Stomach (tissue), 9 donors: Measurements from ENCODE around the gene GPR179. TPM values are rescaled to one million over a fixed set of nuclear protein-coding genes. Genes with fewer than 3 reads are reported as not detected.

ENCODE experiments used
- DNase-seq, 2 donors: peaks; one replicate each; pipeline versions ENCODE4 v3.0.0 to v3.0.0-alpha.2; 2013 to 2019
- H3K27ac ChIP-seq, 5 donors: fragments of 200-600 bp in 4 of 5; sonication (generic) in 4 of 5; one replicate each; pipeline ENCODE4 v1.5.1; 2013 to 2019; ENCODE audit warnings: mild to moderate bottlenecking in 1 of 5, moderate library complexity in 1 of 5
- H3K27me3 ChIP-seq, 3 donors: fragments of 200-600 bp; sonication (generic); one replicate each; pipeline ENCODE4 v1.5.1; 2017 to 2019; ENCODE audit warnings: mixed run types in 1 of 3
- H3K36me3 ChIP-seq, 4 donors: fragments of 200-600 bp; sonication (generic); 1 replicate in 3 of 4; 2 replicates in 1 of 4; pipeline ENCODE4 v1.5.1; 2016 to 2019
- H3K4me1 ChIP-seq, 4 donors: fragments of 200-600 bp; sonication (generic); one replicate each; pipeline ENCODE4 v1.5.1; 2016 to 2019
- H3K4me3 ChIP-seq, 4 donors: fragments of 200-600 bp; sonication (generic) in 3 of 4; one replicate each; pipeline ENCODE4 v1.5.1; 2016 to 2019; ENCODE audit warnings: mild to moderate bottlenecking in 1 of 4
- H3K9me3 ChIP-seq, 4 donors: fragments of 200-600 bp; sonication (generic); one replicate each; pipeline ENCODE4 v1.5.1; 2016 to 2019
- EP300 ChIP-seq: sonication (generic); formaldehyde crosslinking; IDR thresholded peaks from one replicate; pipeline ENCODE4 v1.6.1; 2017; ENCODE audit warnings: antibody characterized with exemption
- POLR2A ChIP-seq, 4 donors: fragments of 450-650 bp; IDR thresholded peaks; one replicate each; pipeline ENCODE4 v1.6.1; 2016; ENCODE audit warnings: antibody characterized with exemption in 4 of 4, control low read depth in 2 of 4, mild to moderate bottlenecking in 1 of 4, moderate library complexity in 1 of 4
- POLR2AphosphoS5 ChIP-seq, 3 donors: sonication (generic); formaldehyde crosslinking; IDR thresholded peaks; one replicate each; pipeline ENCODE4 v1.6.1; 2016; ENCODE audit warnings: antibody characterized with exemption in 3 of 3
- WGBS, 5 donors: extraction: QIAGEN DNeasy Blood & Tissue Kit in 3 of 5; methylation state at CpG; one replicate each; pipeline versions ENCODE4 v1.1.5 to v1.1.7; 2013 to 2018; 5-methylcytosine and 5-hydroxymethylcytosine counted together
- intact Hi-C: fragments of 100-400 bp; cut with DNase I; formaldehyde crosslinking; loops from one replicate; pipeline ENCODE4 v1.15.1; 2023; ENCODE audit warnings: low total_unique reads
- polyA plus RNA-seq, 3 donors: library from polyadenylated mRNA; stranded (reverse); fragments of 200-250 nt; gene quantifications; one replicate each; pipeline ENCODE4 v1.2.3, GENCODE V29; 2013
- total RNA-seq, 5 donors: library from RNA; depleted of rRNA; stranded (reverse); fragments of >200 nt; gene quantifications; one replicate each; pipeline versions ENCODE4 v1.1.0 to v1.2.3, GENCODE V29; 2014 to 2016
- TF ChIP-seq, protein P1 (sequence below), 7 experiments: fragments of 450-650 bp in 4 of 7; fragments of 200-600 bp in 3 of 7; sonication (generic) in 3 of 7; IDR thresholded peaks; one replicate each; pipeline ENCODE4 v1.5.1; 2016 to 2019; ENCODE audit warnings: antibody characterized with exemption in 7 of 7, control low read depth in 2 of 7, mild to moderate bottlenecking in 1 of 7
- donor health status: healthy with polysubstance abuse.
- donor health status: Bipolar disorder and iron deficiency.
- donor health status: healthy.

GPR179 gene
- total and polyA plus RNA-seq, 8 donors, result 0.03 to 0.18 (median 0.06) TPM; not detected in 5

DNA sequence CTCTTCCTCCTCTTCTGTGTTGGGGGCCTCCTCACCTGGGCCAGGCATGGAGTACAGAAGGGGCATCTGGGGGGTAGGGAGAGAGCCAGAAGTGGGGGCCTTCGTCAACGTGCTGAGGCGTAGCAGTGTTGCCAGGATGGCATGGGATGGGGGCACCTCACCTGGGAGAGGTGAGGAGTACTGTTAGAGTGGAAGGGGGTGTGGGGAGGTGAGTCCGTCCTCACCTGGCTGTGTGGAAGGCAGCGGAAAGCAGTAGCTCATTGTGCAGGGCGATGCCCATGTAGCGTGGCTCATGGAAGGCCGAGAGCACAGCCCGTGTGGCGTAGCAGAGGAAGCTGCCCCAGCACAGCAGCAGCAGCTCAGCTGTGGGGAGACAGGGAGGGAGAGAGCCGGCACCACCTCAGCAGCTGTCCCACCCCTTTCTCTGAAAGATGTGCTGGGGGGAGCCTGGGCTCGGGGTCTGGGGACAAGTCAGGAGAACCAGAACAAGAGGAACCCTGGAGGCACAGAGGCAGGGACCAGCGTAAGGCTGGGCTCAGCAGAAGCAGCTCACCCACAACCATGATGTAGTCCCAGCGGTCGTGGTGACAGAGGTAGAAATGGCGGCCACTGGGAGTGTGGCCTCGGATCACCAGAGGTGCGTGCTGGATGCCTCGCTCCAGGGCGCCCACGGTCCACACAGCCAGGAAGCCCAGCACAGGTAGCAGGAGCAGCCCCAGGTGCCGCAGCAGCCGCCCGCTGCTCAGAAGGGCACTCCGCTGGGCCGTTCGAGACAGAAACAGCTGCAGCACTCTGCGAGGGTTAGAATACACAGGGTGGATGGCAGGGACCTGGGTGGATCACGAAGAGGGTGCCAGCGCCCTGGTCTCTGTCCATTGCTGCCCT is 9.0 kb downstream of the GPR179 start:
- Histone ChIP-seq H3K9me3 (no peaks in the 10 kb centered on the region), H3K36me3 (no peaks in the 10 kb centered on the region), H3K27ac (no peak overlapping the region), H3K27me3 (peaks cover 0 to 45% (median 0%) of the 10 kb centered on the region in 3 donors), H3K4me3 (no peak overlapping the region), H3K4me1 (peaks cover 0 to 7% (median 0%) of the 10 kb centered on the region in 4 donors)
- TF ChIP-seq POLR2A (IDR thresholded peaks at IDR 0.05), result no peak
- TF ChIP-seq POLR2AphosphoS5 (IDR thresholded peaks at IDR 0.05), result no peak
- no peak for TF ChIP-seq EP300
- TF ChIP-seq, protein P1, sequence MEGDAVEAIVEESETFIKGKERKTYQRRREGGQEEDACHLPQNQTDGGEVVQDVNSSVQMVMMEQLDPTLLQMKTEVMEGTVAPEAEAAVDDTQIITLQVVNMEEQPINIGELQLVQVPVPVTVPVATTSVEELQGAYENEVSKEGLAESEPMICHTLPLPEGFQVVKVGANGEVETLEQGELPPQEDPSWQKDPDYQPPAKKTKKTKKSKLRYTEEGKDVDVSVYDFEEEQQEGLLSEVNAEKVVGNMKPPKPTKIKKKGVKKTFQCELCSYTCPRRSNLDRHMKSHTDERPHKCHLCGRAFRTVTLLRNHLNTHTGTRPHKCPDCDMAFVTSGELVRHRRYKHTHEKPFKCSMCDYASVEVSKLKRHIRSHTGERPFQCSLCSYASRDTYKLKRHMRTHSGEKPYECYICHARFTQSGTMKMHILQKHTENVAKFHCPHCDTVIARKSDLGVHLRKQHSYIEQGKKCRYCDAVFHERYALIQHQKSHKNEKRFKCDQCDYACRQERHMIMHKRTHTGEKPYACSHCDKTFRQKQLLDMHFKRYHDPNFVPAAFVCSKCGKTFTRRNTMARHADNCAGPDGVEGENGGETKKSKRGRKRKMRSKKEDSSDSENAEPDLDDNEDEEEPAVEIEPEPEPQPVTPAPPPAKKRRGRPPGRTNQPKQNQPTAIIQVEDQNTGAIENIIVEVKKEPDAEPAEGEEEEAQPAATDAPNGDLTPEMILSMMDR (IDR thresholded peaks at IDR 0.05), result no peak
- intact Hi-C loops, result no loop called here
- WGBS, 5 donors, result 81 to 88% (median 87%) methylated on average over 23 to 30 of the region's 30 CpGs
- no peak for DNase-seq

DNA sequence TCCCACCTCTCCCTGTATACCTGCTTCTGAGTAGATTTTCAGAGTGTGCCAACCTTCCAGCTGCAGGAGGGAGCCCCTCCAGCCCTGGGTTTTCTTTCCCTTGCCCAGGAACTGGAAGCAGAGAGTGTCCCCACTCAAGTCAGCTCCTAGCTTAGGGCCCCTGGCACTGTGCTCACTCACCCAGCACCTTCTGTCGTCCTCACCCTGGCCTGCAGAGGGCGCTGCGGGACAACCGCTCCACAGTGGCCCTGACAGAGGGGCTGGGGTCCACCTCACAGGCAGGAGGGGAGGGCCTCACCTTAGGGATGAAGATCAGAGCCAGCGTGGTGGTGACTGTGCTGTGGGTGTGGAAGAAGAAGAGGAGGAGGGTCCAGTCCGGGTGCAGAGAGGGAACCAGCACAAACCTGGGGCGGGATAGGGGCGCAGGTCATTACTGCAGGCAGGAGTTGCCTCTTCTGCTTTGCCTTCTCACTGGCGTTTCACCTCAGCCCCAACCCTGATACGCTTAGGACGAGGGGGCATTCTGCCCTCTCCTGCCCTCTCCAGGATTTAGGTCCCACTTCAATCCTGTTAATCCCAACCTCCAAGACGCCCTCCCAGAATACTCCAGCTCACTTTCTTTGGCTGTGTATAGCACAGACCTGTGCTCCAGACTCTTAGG is 10.0 kb downstream of the GPR179 start:
- Histone ChIP-seq H3K27ac (no peak overlapping the region), H3K4me1 (peaks cover 0 to 7% (median 0%) of the 10 kb centered on the region in 4 donors), H3K9me3 (no peaks in the 10 kb centered on the region), H3K36me3 (no peaks in the 10 kb centered on the region), H3K4me3 (no peak overlapping the region), H3K27me3 (peaks cover 0 to 53% (median 0%) of the 10 kb centered on the region in 3 donors)
- TF ChIP-seq EP300, result no peak
- no peak for TF ChIP-seq POLR2AphosphoS5 (IDR thresholded peaks at IDR 0.05)
- TF ChIP-seq, protein P1 (IDR thresholded peaks at IDR 0.05), result peak in 1 of 7 experiments; percentile 30
- TF ChIP-seq POLR2A (IDR thresholded peaks at IDR 0.05), result no peak
- 43 to 59% (median 51%) methylated on average over 11 to 12 of the region's 12 CpGs for WGBS, 5 donors
- DNase-seq, result peak; percentile 29 to 43
- intact Hi-C loops, result no loop called here

DNA sequence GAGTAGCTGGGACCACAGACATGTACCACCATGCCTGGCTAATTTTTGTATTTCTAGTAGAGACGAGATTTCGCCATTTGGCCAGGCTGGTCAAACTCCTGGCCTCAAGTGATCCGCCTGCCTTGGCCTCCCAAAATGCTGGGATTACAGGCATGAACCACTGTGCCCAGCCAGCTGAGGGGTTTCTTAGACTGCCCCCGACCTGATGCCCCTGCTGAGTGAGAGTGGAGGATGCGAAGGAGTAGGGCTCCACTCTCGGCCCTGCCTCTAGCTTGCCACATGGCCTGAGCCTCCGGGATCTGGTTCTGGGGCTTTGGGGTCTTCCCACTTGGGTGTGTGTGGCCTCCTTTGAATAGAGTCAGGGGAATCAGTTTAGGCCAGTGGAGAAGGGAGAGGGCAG is 11.0 kb downstream of the GPR179 start:
- no peaks in the 10 kb centered on the region for H3K9me3 ChIP-seq
- no peak for DNase-seq
- WGBS, 5 donors, result 87 to 94% (median 90%) methylated on average over 4 to 7 of the region's 7 CpGs

DNA sequence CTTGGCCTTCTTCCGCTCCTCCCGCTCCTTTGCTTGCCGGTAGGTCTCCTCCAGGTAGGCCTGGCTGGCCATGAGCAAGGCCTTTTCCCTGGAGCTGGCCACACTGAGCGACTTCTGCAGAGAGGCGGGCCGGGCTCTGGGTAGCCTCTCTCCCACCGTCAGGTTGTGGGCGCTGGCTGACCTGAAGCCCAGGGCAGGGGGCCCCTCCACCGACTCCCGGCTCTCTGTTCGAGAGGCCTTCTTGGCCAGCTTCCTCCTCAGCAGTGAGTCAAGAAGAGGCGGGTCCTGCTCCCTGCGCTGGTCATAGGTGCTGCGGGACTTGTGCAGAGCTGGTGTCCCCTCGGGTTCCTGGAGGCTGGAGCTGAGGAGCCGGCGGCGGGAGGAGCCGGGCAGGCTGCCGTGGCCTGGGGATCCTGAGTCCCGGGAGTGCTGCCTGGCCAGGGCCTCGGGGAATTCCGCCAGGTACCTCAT is 12.8 kb downstream of the GPR179 start:
- Histone ChIP-seq H3K4me1 (peaks cover 0 to 17% (median 1%) of the 10 kb centered on the region in 4 donors), H3K27me3 (peaks cover 0 to 53% (median 0%) of the 10 kb centered on the region in 3 donors), H3K27ac (no peak overlapping the region), H3K9me3 (no peaks in the 10 kb centered on the region), H3K4me3 (no peak overlapping the region), H3K36me3 (no peaks in the 10 kb centered on the region)
- WGBS, 5 donors, result 50 to 73% (median 56%) methylated on average over 16 to 23 of the region's 23 CpGs
- intact Hi-C loops, result no loop called here
- peak in 1 of 2 donors; percentile 51 for DNase-seq
- TF ChIP-seq, protein P1 (IDR thresholded peaks at IDR 0.05), result no peak
- TF ChIP-seq POLR2A (IDR thresholded peaks at IDR 0.05), result no peak
- TF ChIP-seq POLR2AphosphoS5 (IDR thresholded peaks at IDR 0.05), result no peak
- no peak for TF ChIP-seq EP300

More for the DNA sequence above, 11.0 kb downstream of the GPR179 start:
- Histone ChIP-seq H3K4me1 (peaks cover 0 to 7% (median 0%) of the 10 kb centered on the region in 4 donors), H3K27ac (no peak overlapping the region), H3K27me3 (peaks cover 0 to 53% (median 0%) of the 10 kb centered on the region in 3 donors), H3K36me3 (no peaks in the 10 kb centered on the region), H3K4me3 (no peak overlapping the region)
- intact Hi-C loops, result no loop called here
- TF ChIP-seq, protein P1 (IDR thresholded peaks at IDR 0.05), result no peak
- no peak for TF ChIP-seq POLR2A (IDR thresholded peaks at IDR 0.05)
- TF ChIP-seq POLR2AphosphoS5 (IDR thresholded peaks at IDR 0.05), result no peak
- no peak for TF ChIP-seq EP300
